SH-SY5Y (cell line): ENCODE measurements around the gene IFNB1.

Source experiments
- GATA2 ChIP-seq: IDR thresholded peaks from 2 replicates; pipeline ENCODE4 v1.6.1; 2011; ENCODE audit warnings: mild to moderate bottlenecking, low read depth, low read length
- GATA3 ChIP-seq: IDR thresholded peaks from 2 replicates; pipeline ENCODE4 v1.6.1; 2011; ENCODE audit warnings: low read depth, mild to moderate bottlenecking, low read length, moderate library complexity

GRCh38 chr9:21031808-21032183 is 45.9 kb downstream of the IFNB1 start:
- TF ChIP-seq GATA2 (no peak), GATA3 (no peak)
